Duodenal mucosa (tissue), 2 donors: ENCODE measurements around the gene EPN3.

ENCODE experiments used
- H3K27ac ChIP-seq: one replicate; pipeline ENCODE4 v1.7.0; 2013; ENCODE audit warnings: low read depth, low read length
- H3K27me3 ChIP-seq, 2 donors: one replicate each; pipeline ENCODE4 v1.7.0; 2013; ENCODE audit warnings: low read length in 2 of 2, control low read depth in 1 of 2; ENCODE audit not compliant: insufficient read depth in 2 of 2, control insufficient read depth in 1 of 2
- H3K36me3 ChIP-seq, 2 donors: one replicate each; pipeline ENCODE4 v1.7.0; 2013; ENCODE audit warnings: low read length in 2 of 2, control low read depth in 1 of 2; ENCODE audit not compliant: insufficient read depth in 2 of 2, control insufficient read depth in 1 of 2
- H3K4me1 ChIP-seq, 2 donors: one replicate each; pipeline ENCODE4 v1.7.0; 2013; ENCODE audit warnings: low read length in 2 of 2, control low read depth in 1 of 2; ENCODE audit not compliant: insufficient read depth in 2 of 2, control insufficient read depth in 1 of 2
- H3K4me3 ChIP-seq, 2 donors: one replicate each; pipeline ENCODE4 v1.7.0; 2013; ENCODE audit warnings: low read length in 2 of 2, low read depth in 1 of 2
- H3K9ac ChIP-seq, 2 donors: one replicate each; pipeline ENCODE4 v1.7.0; 2013; ENCODE audit warnings: low read length in 2 of 2, low read depth in 1 of 2
- H3K9me3 ChIP-seq, 2 donors: one replicate each; pipeline ENCODE4 v1.7.0; 2013; ENCODE audit warnings: low read length in 2 of 2, control low read depth in 1 of 2; ENCODE audit not compliant: control insufficient read depth in 1 of 2

The EPN3 gene

DNA sequence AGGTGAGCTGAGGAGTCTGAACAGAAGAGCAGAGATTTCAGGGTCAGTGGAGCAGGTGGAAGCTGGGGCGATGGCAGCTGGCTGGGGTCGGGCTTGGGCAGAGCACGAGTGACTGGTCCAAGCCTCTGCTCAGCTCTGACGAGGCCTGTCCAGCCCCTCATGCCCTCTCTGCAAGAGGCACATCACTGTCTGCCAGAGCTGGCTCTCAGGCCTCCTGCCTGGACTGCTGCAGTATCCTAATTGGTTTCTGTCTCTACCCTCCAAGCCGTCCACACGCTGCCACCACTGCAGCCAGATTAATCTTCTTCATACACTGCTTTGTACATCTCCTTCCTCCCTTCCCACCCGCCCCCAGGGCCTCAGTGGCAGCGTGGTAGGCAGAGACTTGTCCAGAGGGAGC, 53.4 kb downstream of the EPN3 start:
- H3K27me3 ChIP-seq, result no peaks in the 10 kb centered on the region
- H3K4me1 ChIP-seq, result peaks cover 3 to 6% of the 10 kb centered on the region in 2 donors
- no peak overlapping the region for H3K4me3 ChIP-seq
- no peak overlapping the region for H3K9ac ChIP-seq
- H3K9me3 ChIP-seq, result no peaks in the 10 kb centered on the region
- no peaks in the 10 kb centered on the region for H3K36me3 ChIP-seq
- no peak overlapping the region for H3K27ac ChIP-seq

- no peak overlapping the region for H3K9ac ChIP-seq
- no peaks in the 10 kb centered on the region for H3K36me3 ChIP-seq
- H3K27ac ChIP-seq, result no peak overlapping the region
- H3K9me3 ChIP-seq, result no peaks in the 10 kb centered on the region
- no peak overlapping the region for H3K4me3 ChIP-seq
- no peaks in the 10 kb centered on the region for H3K27me3 ChIP-seq
- peaks cover 3 to 6% of the 10 kb centered on the region in 2 donors for H3K4me1 ChIP-seq
These were observed 54.1 kb downstream of the EPN3 start for GRCh38 chr17:50586421-50587247.

DNA sequence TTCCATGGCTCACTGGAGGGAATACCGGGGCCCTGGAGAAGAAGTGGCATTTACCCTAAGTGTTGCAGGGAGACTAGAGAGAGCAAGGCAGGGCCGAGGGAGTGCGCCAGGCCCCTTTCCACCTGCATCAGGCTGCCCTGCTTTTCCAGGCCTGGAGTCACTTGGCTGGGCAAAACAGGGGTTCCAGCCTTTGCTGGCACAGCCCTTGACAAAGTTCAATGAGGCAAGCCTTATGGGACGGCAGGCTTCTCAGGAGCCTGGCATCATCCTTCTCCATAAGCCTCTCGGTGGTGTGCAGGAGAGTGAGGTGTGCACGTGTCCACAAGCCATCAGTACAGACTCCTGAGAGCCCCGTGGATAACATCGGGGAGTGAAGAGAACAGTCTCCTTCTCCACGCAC, 55.0 kb downstream of the EPN3 start:
- Histone ChIP-seq H3K4me1 (peaks cover 3 to 6% of the 10 kb centered on the region in 2 donors), H3K9me3 (no peaks in the 10 kb centered on the region), H3K27ac (no peak overlapping the region), H3K4me3 (no peak overlapping the region), H3K9ac (no peak overlapping the region), H3K27me3 (no peaks in the 10 kb centered on the region), H3K36me3 (no peaks in the 10 kb centered on the region)

GRCh38 chr17:50588391-50589049, 56.0 kb downstream of the EPN3 start:
- peaks cover 3 to 6% of the 10 kb centered on the region in 2 donors for H3K4me1 ChIP-seq
- H3K9ac ChIP-seq, result no peak overlapping the region
- H3K36me3 ChIP-seq, result no peaks in the 10 kb centered on the region
- no peaks in the 10 kb centered on the region for H3K27me3 ChIP-seq
- no peak overlapping the region for H3K27ac ChIP-seq
- no peak overlapping the region for H3K4me3 ChIP-seq
- no peaks in the 10 kb centered on the region for H3K9me3 ChIP-seq

- Histone ChIP-seq H3K27me3 (no peaks in the 10 kb centered on the region), H3K4me3 (no peak overlapping the region), H3K9ac (no peak overlapping the region), H3K27ac (no peak overlapping the region), H3K9me3 (no peaks in the 10 kb centered on the region), H3K4me1 (peaks cover 3 to 6% of the 10 kb centered on the region in 2 donors), H3K36me3 (no peaks in the 10 kb centered on the region)
These were observed 56.7 kb downstream of the EPN3 start for GRCh38 chr17:50589095-50589705.

DNA sequence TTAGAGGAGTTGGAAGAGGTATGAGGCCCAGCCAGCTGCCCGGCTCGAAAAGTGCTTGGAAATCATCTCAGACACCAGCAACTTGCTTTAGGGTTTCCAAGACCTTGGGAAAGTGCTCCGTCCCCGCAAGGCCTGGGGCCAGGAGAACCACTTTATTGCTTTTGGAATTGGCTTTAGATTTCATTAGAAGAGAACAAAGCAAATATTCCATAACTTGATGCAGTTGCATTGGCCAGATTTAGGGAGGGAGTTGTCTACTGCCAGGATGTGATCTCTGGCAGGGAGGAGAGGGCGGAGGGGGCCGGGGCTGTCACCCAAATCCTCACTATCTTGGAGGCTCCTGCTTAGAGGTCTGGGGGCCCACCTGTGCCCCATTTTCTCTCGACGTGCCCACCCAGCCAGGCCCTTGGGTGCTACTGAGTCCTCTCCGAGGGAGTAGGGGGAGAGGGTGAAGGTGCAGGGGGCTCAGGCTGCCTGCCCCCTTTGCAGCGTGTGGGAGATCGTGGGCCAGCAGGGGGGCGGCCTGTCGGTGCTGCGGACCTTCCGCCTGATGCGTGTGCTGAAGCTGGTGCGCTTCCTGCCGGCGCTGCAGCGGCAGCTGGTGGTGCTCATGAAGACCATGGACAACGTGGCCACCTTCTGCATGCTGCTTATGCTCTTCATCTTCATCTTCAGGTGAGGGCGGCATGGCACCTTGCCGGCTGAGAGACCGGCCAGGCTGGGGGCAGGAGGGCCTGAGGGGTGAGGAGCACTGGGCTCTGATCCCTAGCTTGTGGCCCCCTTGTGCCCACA, 58.6 kb downstream of the EPN3 start:
- H3K9ac ChIP-seq, result no peak overlapping the region
- no peaks in the 10 kb centered on the region for H3K36me3 ChIP-seq
- H3K27me3 ChIP-seq, result no peaks in the 10 kb centered on the region
- no peaks in the 10 kb centered on the region for H3K9me3 ChIP-seq
- H3K4me1 ChIP-seq, result peaks cover 3 to 6% of the 10 kb centered on the region in 2 donors
- no peak overlapping the region for H3K27ac ChIP-seq
- no peak overlapping the region for H3K4me3 ChIP-seq

- Histone ChIP-seq H3K27me3 (no peaks in the 10 kb centered on the region), H3K4me3 (no peak overlapping the region), H3K4me1 (peaks cover 3 to 6% of the 10 kb centered on the region in 2 donors)
These were observed 60.8 kb downstream of the EPN3 start for GRCh38 chr17:50593321-50593720.

More at GRCh38 chr17:50593321-50593720, 60.8 kb downstream of the EPN3 start:
- H3K27ac ChIP-seq, result no peak overlapping the region
- no peaks in the 10 kb centered on the region for H3K36me3 ChIP-seq
- no peaks in the 10 kb centered on the region for H3K9me3 ChIP-seq
- H3K9ac ChIP-seq, result no peak overlapping the region
